H9 (cell line): ENCODE data around the gene DGKG. TPM values are rescaled to one million over a fixed set of nuclear protein-coding genes. Genes with fewer than 3 reads are reported as not detected.

Source experiments
- DNase-seq: peaks from one replicate; pipeline ENCODE4 v3.0.0-alpha.2; 2017
- H2AFZ ChIP-seq: one replicate; pipeline ENCODE4 v1.6.1; 2013; ENCODE audit warnings: mild to moderate bottlenecking, low read length, control low read depth, moderate library complexity
- H2AK5ac ChIP-seq: 2 replicates; pipeline ENCODE4 v1.6.1; 2013; ENCODE audit warnings: low read length, control low read depth, mixed read lengths; ENCODE audit not compliant: insufficient read length
- H2BK120ac ChIP-seq: one replicate; pipeline ENCODE4 v1.6.1; 2013; ENCODE audit warnings: low read depth, mild to moderate bottlenecking, low read length, control low read depth, inconsistent platforms; ENCODE audit not compliant: poor library complexity, severe bottlenecking
- H2BK12ac ChIP-seq: 2 replicates; pipeline ENCODE4 v1.6.1; 2013; ENCODE audit warnings: low read length, control low read depth, mixed read lengths, low read depth; ENCODE audit not compliant: insufficient read length
- H2BK15ac ChIP-seq: 2 replicates; pipeline ENCODE4 v1.6.1; 2013; ENCODE audit warnings: low read depth, low read length, control low read depth
- H2BK20ac ChIP-seq: one replicate; pipeline ENCODE4 v1.6.1; 2013; ENCODE audit warnings: low read depth, mild to moderate bottlenecking, low read length, control low read depth, inconsistent platforms; ENCODE audit not compliant: poor library complexity, severe bottlenecking
- H2BK5ac ChIP-seq: 2 replicates; pipeline ENCODE4 v1.6.1; 2013; ENCODE audit warnings: low read length, control low read depth, mixed read lengths; ENCODE audit not compliant: insufficient read length
- H3K14ac ChIP-seq: 2 replicates; pipeline ENCODE4 v1.6.1; 2013; ENCODE audit warnings: low read length, control low read depth; ENCODE audit not compliant: insufficient read depth
- H3K18ac ChIP-seq: 2 replicates; pipeline ENCODE4 v1.6.1; 2013; ENCODE audit warnings: low read depth, mild to moderate bottlenecking, mixed read lengths, low read length, control low read depth; ENCODE audit not compliant: insufficient read length
- H3K23ac ChIP-seq: 2 replicates; pipeline ENCODE4 v1.6.1; 2013; ENCODE audit warnings: low read length, control low read depth, mixed read lengths, low read depth; ENCODE audit not compliant: insufficient read length
- H3K23me2 ChIP-seq: 2 replicates; pipeline ENCODE4 v1.6.1; 2013; ENCODE audit warnings: low read depth, mild to moderate bottlenecking, mixed read lengths, low read length, control low read depth; ENCODE audit not compliant: insufficient read length, poor library complexity, severe bottlenecking
- H3K27ac ChIP-seq: 2 replicates; pipeline ENCODE4 v1.5.1; 2013; ENCODE audit warnings: low read length, control low read depth, mixed read lengths, low read depth; ENCODE audit not compliant: insufficient read length
- H3K27me3 ChIP-seq: 2 replicates; pipeline ENCODE4 v1.6.1; 2013; ENCODE audit warnings: low read length, control low read depth, inconsistent platforms; ENCODE audit not compliant: insufficient read depth
- H3K4ac ChIP-seq: 2 replicates; pipeline ENCODE4 v1.6.1; 2013; ENCODE audit warnings: low read depth, mild to moderate bottlenecking, control low read depth, inconsistent platforms, low read length, moderate library complexity
- H3K4me1 ChIP-seq: 2 replicates; pipeline ENCODE4 v1.6.1; 2013; ENCODE audit warnings: low read length, control low read depth, inconsistent platforms; ENCODE audit not compliant: insufficient read depth
- H3K4me2 ChIP-seq: 2 replicates; pipeline ENCODE4 v1.6.1; 2013; ENCODE audit warnings: low read length, control low read depth, mixed read lengths; ENCODE audit not compliant: insufficient read length, insufficient read depth
- H3K56ac ChIP-seq: 2 replicates; pipeline ENCODE4 v1.6.1; 2013; ENCODE audit warnings: low read depth, mild to moderate bottlenecking, mixed read lengths, low read length, control low read depth; ENCODE audit not compliant: insufficient read length
- H3K79me1 ChIP-seq: 2 replicates; pipeline ENCODE4 v1.6.1; 2013; ENCODE audit warnings: low read depth, mild to moderate bottlenecking, moderate library complexity, low read length, control low read depth, inconsistent platforms; ENCODE audit not compliant: insufficient read depth, poor library complexity, severe bottlenecking
- H3K79me2 ChIP-seq: 2 replicates; pipeline ENCODE4 v1.6.1; 2013; ENCODE audit warnings: low read length, control low read depth, inconsistent platforms; ENCODE audit not compliant: insufficient read depth
- H3K9ac ChIP-seq: 2 replicates; pipeline ENCODE4 v1.6.1; 2013; ENCODE audit warnings: low read length, control low read depth, mixed read lengths; ENCODE audit not compliant: insufficient read length; ENCODE audit errors: extremely low read depth
- H3K9me3 ChIP-seq: one replicate; pipeline ENCODE4 v1.6.1; 2013; ENCODE audit warnings: low read depth, low read length, inconsistent platforms; ENCODE audit not compliant: control insufficient read depth
- H3T11ph ChIP-seq: one replicate; pipeline ENCODE4 v1.6.1; 2013; ENCODE audit warnings: mild to moderate bottlenecking, low read length, control low read depth, inconsistent platforms
- H4K20me1 ChIP-seq: one replicate; pipeline ENCODE4 v1.6.1; 2013; ENCODE audit not compliant: control insufficient read depth, insufficient read length, insufficient read depth
- H4K5ac ChIP-seq: 2 replicates; pipeline ENCODE4 v1.6.1; 2013; ENCODE audit warnings: low read depth, mild to moderate bottlenecking, mixed read lengths, low read length, control low read depth; ENCODE audit not compliant: insufficient read length
- H4K8ac ChIP-seq: replicated peaks from 2 replicates; pipeline ENCODE4 v1.6.1; 2013; ENCODE audit warnings: low read length, control low read depth, mixed read lengths, low read depth; ENCODE audit not compliant: insufficient read length
- H4K91ac ChIP-seq: 2 replicates; pipeline ENCODE4 v1.6.1; 2013; ENCODE audit warnings: low read depth, mild to moderate bottlenecking, moderate library complexity, mixed read lengths, low read length, control low read depth; ENCODE audit not compliant: insufficient read length
- H3K27ac Mint-ChIP-seq, 3 experiments: 2 replicates in 2 of 3; 3 replicates in 1 of 3; pipeline ENCODE4 v1.8.0; 2020 to 2021; ENCODE audit warnings: mixed read lengths in 3 of 3, mild to moderate bottlenecking in 1 of 3, moderate library complexity in 1 of 3
- H3K27me3 Mint-ChIP-seq: 2 replicates; pipeline ENCODE4 v1.8.0; 2021; ENCODE audit warnings: low read depth, mild to moderate bottlenecking, moderate library complexity, mixed read lengths
- H3K36me3 Mint-ChIP-seq, 3 experiments: 2 replicates in 2 of 3; 3 replicates in 1 of 3; pipeline ENCODE4 v1.8.0; 2020 to 2021; ENCODE audit warnings: low read depth in 3 of 3, mixed read lengths in 3 of 3; ENCODE audit not compliant: insufficient read depth in 1 of 3
- H3K4me1 Mint-ChIP-seq, 2 experiments: 2 replicates each; pipeline ENCODE4 v1.8.0; 2020; ENCODE audit warnings: mixed read lengths in 2 of 2
- H3K4me3 Mint-ChIP-seq, 2 experiments: 2 replicates in 1 of 2; 3 replicates in 1 of 2; pipeline ENCODE4 v1.8.0; 2020 to 2021; ENCODE audit warnings: mild to moderate bottlenecking in 2 of 2, mixed read lengths in 2 of 2, moderate library complexity in 1 of 2
- H3K9me3 Mint-ChIP-seq, 2 experiments: 2 replicates in 1 of 2; 3 replicates in 1 of 2; pipeline ENCODE4 v1.8.0; 2020; ENCODE audit warnings: mild to moderate bottlenecking in 2 of 2, mixed read lengths in 2 of 2, moderate library complexity in 1 of 2
- WGBS: extraction: QIAGEN DNeasy Blood & Tissue Kit; methylation state at CpG from one replicate; pipeline ENCODE4 v1.1.7; 2013; ENCODE audit warnings: missing lambda C conversion rate, low lambda C conversion rate, mixed read lengths; ENCODE audit not compliant: insufficient read length; ENCODE audit errors: extremely low coverage; 5-methylcytosine and 5-hydroxymethylcytosine counted together
- total RNA-seq: library from RNA; stranded (reverse); gene quantifications from 2 replicates; pipeline ENCODE4 v1.2.1, GENCODE V29; 2021
- TF ChIP-seq, protein P1 (sequence below): fragments of 200-600 bp; sonication (generic); conservative IDR thresholded peaks from 3 replicates; pipeline ENCODE4 v1.8.0; 2021; ENCODE audit warnings: antibody characterized with exemption, mild to moderate bottlenecking

The DGKG gene
- total RNA-seq, 1 experiment from 2014 or later, result not detected

DNA sequence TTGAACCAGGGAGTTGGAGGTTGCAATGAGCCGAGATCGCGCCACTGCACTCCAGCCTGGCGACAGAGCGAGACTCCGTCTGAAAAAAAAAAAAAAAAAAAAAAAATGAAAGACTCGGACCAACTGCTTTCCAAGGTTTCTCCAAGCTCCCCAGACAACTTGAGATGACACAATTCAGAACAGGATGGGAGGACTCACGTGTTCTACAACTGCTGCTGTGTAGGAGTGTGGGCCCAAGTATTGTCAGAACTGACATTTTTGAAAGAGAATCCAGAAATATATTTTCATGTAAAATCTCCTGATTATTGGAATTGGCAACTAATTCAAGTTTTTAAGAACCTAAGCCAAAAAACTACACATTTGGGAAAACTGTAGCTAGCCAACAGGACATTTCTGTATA lies 143.6 kb downstream of the DGKG start:
- no peak overlapping the region for H3K4me3 Mint-ChIP-seq
- H3K36me3 Mint-ChIP-seq, result no peaks in the 10 kb centered on the region
- Histone ChIP-seq H2BK120ac (no peak overlapping the region), H3K9me3 (no peaks in the 10 kb centered on the region), H3K14ac (no peak overlapping the region), H2BK15ac (no peak overlapping the region), H3K79me1 (no peaks in the 10 kb centered on the region), H2BK12ac (no peak overlapping the region), H4K8ac (no peak overlapping the region), H2BK5ac (no peak overlapping the region), H3K56ac (no peak overlapping the region), H3K23ac (no peak overlapping the region), H4K5ac (no peak overlapping the region), H3K79me2 (no peaks in the 10 kb centered on the region), H4K91ac (no peak overlapping the region), H2AK5ac (no peak overlapping the region), H3K27me3 (no peaks in the 10 kb centered on the region), H3T11ph (no peak overlapping the region), H3K4me1 (no peaks in the 10 kb centered on the region), H3K18ac (no peak overlapping the region), H3K4ac (no peak overlapping the region), H3K23me2 (no peaks in the 10 kb centered on the region), H3K9ac (no peak overlapping the region), H2AFZ (no peak overlapping the region), H3K4me2 (no peak overlapping the region), H3K27ac (no peak overlapping the region), H2BK20ac (no peak overlapping the region), H4K20me1 (no peaks in the 10 kb centered on the region)
- H3K27ac Mint-ChIP-seq, result no peak overlapping the region
- H3K9me3 Mint-ChIP-seq, result no peaks in the 10 kb centered on the region
- no peak for DNase-seq
- TF ChIP-seq, protein P1, sequence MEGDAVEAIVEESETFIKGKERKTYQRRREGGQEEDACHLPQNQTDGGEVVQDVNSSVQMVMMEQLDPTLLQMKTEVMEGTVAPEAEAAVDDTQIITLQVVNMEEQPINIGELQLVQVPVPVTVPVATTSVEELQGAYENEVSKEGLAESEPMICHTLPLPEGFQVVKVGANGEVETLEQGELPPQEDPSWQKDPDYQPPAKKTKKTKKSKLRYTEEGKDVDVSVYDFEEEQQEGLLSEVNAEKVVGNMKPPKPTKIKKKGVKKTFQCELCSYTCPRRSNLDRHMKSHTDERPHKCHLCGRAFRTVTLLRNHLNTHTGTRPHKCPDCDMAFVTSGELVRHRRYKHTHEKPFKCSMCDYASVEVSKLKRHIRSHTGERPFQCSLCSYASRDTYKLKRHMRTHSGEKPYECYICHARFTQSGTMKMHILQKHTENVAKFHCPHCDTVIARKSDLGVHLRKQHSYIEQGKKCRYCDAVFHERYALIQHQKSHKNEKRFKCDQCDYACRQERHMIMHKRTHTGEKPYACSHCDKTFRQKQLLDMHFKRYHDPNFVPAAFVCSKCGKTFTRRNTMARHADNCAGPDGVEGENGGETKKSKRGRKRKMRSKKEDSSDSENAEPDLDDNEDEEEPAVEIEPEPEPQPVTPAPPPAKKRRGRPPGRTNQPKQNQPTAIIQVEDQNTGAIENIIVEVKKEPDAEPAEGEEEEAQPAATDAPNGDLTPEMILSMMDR, result no peak
- H3K27me3 Mint-ChIP-seq, result peaks cover 32% of the 10 kb centered on the region
- WGBS, result no CpG with 5 or more reads among the region's 8 CpGs
- H3K4me1 Mint-ChIP-seq, result peaks cover 7 to 19% of the 10 kb centered on the region in 2 experiments
